Spleen (tissue), 11 donors: ENCODE measurements around the gene SPATA45. TPM values are rescaled to one million over a fixed set of nuclear protein-coding genes. Genes with fewer than 3 reads are reported as not detected.
A peak's percentile ranks its signal among the peaks of the same experiment; 100 is the strongest.
"Not testable (repeated sequence)": the region's sequence is repeated elsewhere in the genome, so short reads cannot be mapped to it uniquely, and the experiment has no call there.

ENCODE experiments used
- DNase-seq: peaks from one replicate; pipeline ENCODE4 v3.0.0-alpha.2; 2020
- H3K27ac ChIP-seq, 8 donors: fragments of 200-600 bp; sonication (generic) in 7 of 8; 1 replicate in 4 of 8; 2 replicates in 4 of 8; pipeline versions ENCODE4 v1.5.0 to v1.8.0; 2016 to 2021; ENCODE audit warnings: inconsistent platforms in 4 of 8, mild to moderate bottlenecking in 4 of 8, moderate library complexity in 1 of 8
- H3K27me3 ChIP-seq, 7 donors: fragments of 200-600 bp; sonication (generic) in 6 of 7; replicated peaks in 1 of 7; 1 replicate in 4 of 7; 2 replicates in 3 of 7; pipeline versions ENCODE4 v1.5.0 to v1.8.0; 2016 to 2021; ENCODE audit warnings: inconsistent platforms in 3 of 7, mild to moderate bottlenecking in 1 of 7
- H3K36me3 ChIP-seq, 6 donors: fragments of 200-600 bp; sonication (generic) in 5 of 6; 1 replicate in 4 of 6; 2 replicates in 2 of 6; pipeline versions ENCODE4 v1.5.0 to v1.8.0; 2016 to 2021; ENCODE audit warnings: inconsistent platforms in 2 of 6
- H3K4me1 ChIP-seq, 6 donors: fragments of 200-600 bp; sonication (generic) in 5 of 6; 1 replicate in 3 of 6; 2 replicates in 3 of 6; pipeline versions ENCODE4 v1.5.0 to v1.8.0; 2016 to 2021; ENCODE audit warnings: inconsistent platforms in 3 of 6
- H3K4me3 ChIP-seq, 8 donors: fragments of 200-600 bp; sonication (generic) in 7 of 8; 1 replicate in 4 of 8; 2 replicates in 4 of 8; pipeline versions ENCODE4 v1.5.0 to v1.8.0; 2016 to 2021; ENCODE audit warnings: inconsistent platforms in 4 of 8, mild to moderate bottlenecking in 4 of 8, moderate library complexity in 2 of 8
- H3K9me3 ChIP-seq, 8 donors: fragments of 200-600 bp; sonication (generic) in 7 of 8; 1 replicate in 4 of 8; 2 replicates in 4 of 8; pipeline versions ENCODE4 v1.5.0 to v1.8.0; 2016 to 2021; ENCODE audit warnings: inconsistent platforms in 4 of 8
- POLR2A ChIP-seq, 3 donors: fragments of 450-650 bp; IDR thresholded peaks; one replicate each; pipeline ENCODE4 v1.5.1; 2017; ENCODE audit warnings: antibody characterized with exemption in 3 of 3, mild to moderate bottlenecking in 1 of 3
- POLR2AphosphoS5 ChIP-seq, 3 donors: sonication (generic); formaldehyde crosslinking; IDR thresholded peaks; one replicate each; pipeline ENCODE4 v1.5.1; 2017; ENCODE audit warnings: antibody characterized with exemption in 3 of 3
- WGBS, 5 donors: extraction: QIAGEN DNeasy Blood & Tissue Kit in 3 of 5; methylation state at CpG; one replicate each; pipeline versions ENCODE4 v1.1.5 to v1.1.7; 2013 to 2018; 5-methylcytosine and 5-hydroxymethylcytosine counted together
- intact Hi-C: fragments of 100-400 bp; cut with DNase I; formaldehyde crosslinking; loops from one replicate; pipeline ENCODE4 v1.15.0; 2023; ENCODE audit warnings: low total_unique reads
- polyA plus RNA-seq, 3 donors: library from polyadenylated mRNA; stranded (reverse); fragments of 200-250 nt; gene quantifications; one replicate each; pipeline ENCODE4 v1.2.1, GENCODE V29; 2013
- total RNA-seq, 7 donors: library from RNA; depleted of rRNA in 3 of 7; stranded (reverse); fragments of >200 nt in 3 of 7; fragmentation: NEBNext Ultra II Directional in 4 of 7; extraction: Animal tissue kit (Norgen Biotek cat#: 25700) in 4 of 7; gene quantifications; one replicate each; pipeline versions ENCODE4 v1.1.0 to v1.2.1, GENCODE V29; 2016 to 2021
- TF ChIP-seq, protein P1 (sequence below), 11 experiments: fragments of 200-600 bp in 7 of 11; fragments of 450-650 bp in 4 of 11; sonication (generic) in 4 of 11; IDR thresholded peaks in 8 of 11; conservative IDR thresholded peaks in 3 of 11; 1 replicate in 7 of 11; 2 replicates in 4 of 11; pipeline versions ENCODE4 v1.4.0 to v1.8.0; 2016 to 2021; ENCODE audit warnings: antibody characterized with exemption in 11 of 11, inconsistent platforms in 4 of 11, mild to moderate bottlenecking in 1 of 11
- donor health status: healthy with polysubstance abuse.
- donor health status: DM: no; HTN: no; CAD: no; lungs with moderate emphysema.
- donor health status: DM: no; HTN: no; CAD: no.
- donor health status: Bipolar disorder and iron deficiency.
- donor health status: healthy.
- donor health status: DM: no; HTN: no; CAD: no.
- donor health status: DM: yes; HTN: yes; CAD: no.

The SPATA45 gene
- total and polyA plus RNA-seq, 10 donors, result 0.38 to 0.83 TPM; not detected in 8

DNA sequence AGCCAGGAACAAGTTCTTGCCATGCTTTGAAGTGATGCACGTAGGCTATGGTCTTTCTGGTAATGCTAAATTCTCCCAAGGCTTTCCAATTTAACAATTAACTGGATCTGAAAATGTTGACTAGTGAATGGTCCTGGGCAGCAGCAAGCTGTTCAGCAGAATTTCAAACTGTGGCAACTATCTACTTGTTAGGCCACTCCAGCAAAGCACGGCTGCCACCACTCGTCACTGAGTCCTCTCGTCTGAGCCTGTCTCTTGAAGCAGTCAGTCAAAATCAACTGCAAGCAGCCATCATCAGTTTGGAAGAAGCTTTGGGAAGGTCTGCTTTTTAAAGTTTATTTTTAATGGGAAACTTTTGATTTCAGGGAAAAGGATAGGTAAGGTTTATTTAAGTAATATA, 16.8 kb upstream of the SPATA45 start:
- Histone ChIP-seq H3K27me3 (no peaks in the 10 kb centered on the region), H3K4me3 (no peak overlapping the region), H3K27ac (no peak overlapping the region), H3K9me3 (no peaks in the 10 kb centered on the region), H3K4me1 (peaks cover 3 to 47% (median 27%) of the 10 kb centered on the region in 6 donors), H3K36me3 (peaks cover 0 to 54% (median 9%) of the 10 kb centered on the region in 6 donors)
- TF ChIP-seq POLR2AphosphoS5 (IDR thresholded peaks at IDR 0.05), result no peak
- TF ChIP-seq, protein P1, sequence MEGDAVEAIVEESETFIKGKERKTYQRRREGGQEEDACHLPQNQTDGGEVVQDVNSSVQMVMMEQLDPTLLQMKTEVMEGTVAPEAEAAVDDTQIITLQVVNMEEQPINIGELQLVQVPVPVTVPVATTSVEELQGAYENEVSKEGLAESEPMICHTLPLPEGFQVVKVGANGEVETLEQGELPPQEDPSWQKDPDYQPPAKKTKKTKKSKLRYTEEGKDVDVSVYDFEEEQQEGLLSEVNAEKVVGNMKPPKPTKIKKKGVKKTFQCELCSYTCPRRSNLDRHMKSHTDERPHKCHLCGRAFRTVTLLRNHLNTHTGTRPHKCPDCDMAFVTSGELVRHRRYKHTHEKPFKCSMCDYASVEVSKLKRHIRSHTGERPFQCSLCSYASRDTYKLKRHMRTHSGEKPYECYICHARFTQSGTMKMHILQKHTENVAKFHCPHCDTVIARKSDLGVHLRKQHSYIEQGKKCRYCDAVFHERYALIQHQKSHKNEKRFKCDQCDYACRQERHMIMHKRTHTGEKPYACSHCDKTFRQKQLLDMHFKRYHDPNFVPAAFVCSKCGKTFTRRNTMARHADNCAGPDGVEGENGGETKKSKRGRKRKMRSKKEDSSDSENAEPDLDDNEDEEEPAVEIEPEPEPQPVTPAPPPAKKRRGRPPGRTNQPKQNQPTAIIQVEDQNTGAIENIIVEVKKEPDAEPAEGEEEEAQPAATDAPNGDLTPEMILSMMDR (IDR thresholded peaks at IDR 0.05 in 8 of 11, conservative IDR thresholded peaks at IDR 0.05 in 3 of 11), result no peak
- TF ChIP-seq POLR2A (IDR thresholded peaks at IDR 0.05), result no peak
- DNase-seq, result no peak
- 92 to 96% (median 94%) methylated on average over 4 of the region's 4 CpGs for WGBS, 5 donors
- intact Hi-C loops, result no loop called here

DNA sequence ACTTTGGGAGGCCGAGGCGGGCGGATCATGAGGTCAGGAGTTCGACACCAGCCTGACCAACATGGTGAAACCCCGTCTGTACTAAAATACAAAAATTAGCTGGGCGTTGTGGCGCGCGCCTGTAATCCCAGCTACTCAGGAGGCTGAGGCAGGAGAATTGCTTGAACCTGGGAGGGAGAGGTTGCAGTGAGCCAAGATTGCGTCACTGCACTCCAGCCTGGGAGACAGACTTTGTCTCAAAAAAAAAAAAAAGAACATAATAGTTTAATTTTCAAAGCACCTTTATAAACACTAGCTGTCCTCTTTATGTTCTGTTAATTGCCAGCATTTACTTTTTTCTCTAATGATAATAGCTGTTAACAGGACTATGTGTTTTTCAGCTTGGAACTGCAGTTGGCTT, 15.9 kb upstream of the SPATA45 start:
- 86 to 96% (median 92%) methylated on average over 10 of the region's 10 CpGs for WGBS, 5 donors
- intact Hi-C loops, result not testable (repeated sequence)

DNA sequence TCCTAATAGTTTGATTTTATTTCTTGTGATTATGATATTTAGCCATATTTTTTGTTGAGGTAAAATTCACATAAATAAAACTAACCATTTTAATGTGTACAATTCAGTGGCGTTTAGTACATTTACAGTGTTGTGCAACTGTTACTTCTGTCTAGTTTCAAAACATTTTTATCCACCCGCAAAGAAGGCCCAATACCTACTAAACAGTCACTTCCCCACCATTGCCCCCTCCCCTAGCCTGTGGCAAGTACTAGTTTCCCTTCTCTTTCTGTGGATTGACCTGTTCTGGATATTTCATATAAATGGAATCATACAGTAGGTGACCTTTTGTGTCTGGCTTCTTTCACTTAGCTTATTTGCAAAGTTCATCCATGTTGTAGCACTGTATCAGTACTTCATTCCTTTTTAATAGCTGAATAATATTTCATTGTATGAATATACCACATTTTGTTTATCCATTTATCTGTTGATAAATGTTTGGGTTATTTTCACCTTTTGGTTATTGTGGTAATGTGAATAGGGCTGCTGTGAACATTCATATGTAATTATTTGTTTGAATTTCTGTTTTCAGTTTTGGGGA, 14.8 kb upstream of the SPATA45 start:
- DNase-seq, result no peak
- peaks cover 0 to 35% (median 5%) of the 10 kb centered on the region in 6 donors for H3K36me3 ChIP-seq
- peaks cover 9 to 59% (median 36%) of the 10 kb centered on the region in 6 donors for H3K4me1 ChIP-seq
- WGBS, 5 donors, result 39 to 92% (median 66%) methylated on average over 2 of the region's 2 CpGs
- intact Hi-C loops, result no loop called here
- TF ChIP-seq POLR2A (IDR thresholded peaks at IDR 0.05) (no peak), POLR2AphosphoS5 (IDR thresholded peaks at IDR 0.05) (no peak)
- TF ChIP-seq, protein P1 (IDR thresholded peaks at IDR 0.05 in 8 of 11, conservative IDR thresholded peaks at IDR 0.05 in 3 of 11), result no peak
- peak overlapping the region in 2 of 8 donors; percentile 14 to 36 for H3K27ac ChIP-seq
- no peaks in the 10 kb centered on the region for H3K9me3 ChIP-seq
- H3K4me3 ChIP-seq, result no peak overlapping the region
- no peaks in the 10 kb centered on the region for H3K27me3 ChIP-seq

More for the DNA sequence above, 15.9 kb upstream of the SPATA45 start:
- H3K27me3 ChIP-seq, DNase-seq, H3K9me3 ChIP-seq, H3K4me3 ChIP-seq, H3K27ac ChIP-seq: not testable (repeated sequence)
- Histone ChIP-seq H3K4me1 (peaks cover 7 to 55% (median 33%) of the 10 kb centered on the region in 6 donors), H3K36me3 (peaks cover 0 to 46% (median 9%) of the 10 kb centered on the region in 6 donors)

DNA sequence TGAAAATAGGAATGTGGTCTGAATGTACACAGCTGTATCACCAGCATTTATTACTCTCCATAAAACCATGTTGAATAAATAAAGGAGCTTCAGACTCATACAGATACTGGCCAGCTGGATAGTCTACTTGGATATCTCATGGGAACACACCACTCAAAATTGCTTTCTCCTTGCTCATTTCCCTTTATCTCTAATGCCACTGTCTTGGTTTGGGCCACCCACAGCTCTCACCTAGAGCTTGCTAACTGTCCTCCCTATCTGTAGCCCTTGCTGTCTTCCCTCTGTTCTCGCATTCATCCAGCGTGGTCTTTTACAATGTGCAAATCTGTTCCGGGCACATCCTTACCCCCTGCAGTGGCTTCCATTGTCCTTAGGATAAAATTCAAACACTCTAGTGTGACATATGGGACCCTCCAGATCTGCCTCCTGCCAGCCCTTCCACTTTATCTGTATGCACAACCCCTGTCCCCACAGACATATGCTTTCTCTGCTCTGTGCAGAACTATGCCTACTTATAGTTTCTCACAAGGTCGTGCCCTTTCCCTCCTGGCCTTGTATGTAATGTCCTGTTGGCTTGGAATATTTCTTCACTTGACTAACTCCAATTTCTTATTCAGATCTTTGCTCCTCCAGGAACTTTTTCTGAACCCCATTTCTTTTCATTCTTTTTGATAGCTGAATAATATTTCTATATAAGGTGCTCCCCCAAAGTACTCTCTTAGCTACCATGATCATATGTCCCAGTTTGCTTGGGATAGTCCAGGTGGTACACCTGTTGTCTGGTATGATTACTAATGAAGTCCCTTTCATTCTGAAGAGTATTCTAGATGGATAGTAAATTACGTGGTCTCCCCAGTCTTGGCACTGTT, 13.5 kb upstream of the SPATA45 start:
- TF ChIP-seq POLR2A (IDR thresholded peaks at IDR 0.05) (no peak), POLR2AphosphoS5 (IDR thresholded peaks at IDR 0.05) (no peak)
- TF ChIP-seq, protein P1 (IDR thresholded peaks at IDR 0.05 in 8 of 11, conservative IDR thresholded peaks at IDR 0.05 in 3 of 11), result no peak
- peak overlapping the region in 1 of 8 donors; percentile 1 for H3K4me3 ChIP-seq
- no peaks in the 10 kb centered on the region for H3K9me3 ChIP-seq
- WGBS, 5 donors, result 76 to 88% (median 84%) methylated on average over 5 of the region's 5 CpGs
- H3K36me3 ChIP-seq, result peaks cover 0 to 22% (median 5%) of the 10 kb centered on the region in 6 donors
- H3K27me3 ChIP-seq, result no peaks in the 10 kb centered on the region
- intact Hi-C loops, result no loop called here
- peaks cover 16 to 71% (median 42%) of the 10 kb centered on the region in 6 donors for H3K4me1 ChIP-seq
- peak overlapping the region in 1 of 8 donors; percentile 36 for H3K27ac ChIP-seq
- no peak for DNase-seq
